ENCODE data around the gene TNS2. TPM values are rescaled to one million over a fixed set of nuclear protein-coding genes. Genes with fewer than 3 reads are reported as not detected.

Gene TNS2
- total and polyA plus RNA-seq, 2 of the 13 experiments (the other 11 are each of a cell fraction or from before 2014, with no cell fraction given): 8.9 to 20.4 TPM

DNA sequence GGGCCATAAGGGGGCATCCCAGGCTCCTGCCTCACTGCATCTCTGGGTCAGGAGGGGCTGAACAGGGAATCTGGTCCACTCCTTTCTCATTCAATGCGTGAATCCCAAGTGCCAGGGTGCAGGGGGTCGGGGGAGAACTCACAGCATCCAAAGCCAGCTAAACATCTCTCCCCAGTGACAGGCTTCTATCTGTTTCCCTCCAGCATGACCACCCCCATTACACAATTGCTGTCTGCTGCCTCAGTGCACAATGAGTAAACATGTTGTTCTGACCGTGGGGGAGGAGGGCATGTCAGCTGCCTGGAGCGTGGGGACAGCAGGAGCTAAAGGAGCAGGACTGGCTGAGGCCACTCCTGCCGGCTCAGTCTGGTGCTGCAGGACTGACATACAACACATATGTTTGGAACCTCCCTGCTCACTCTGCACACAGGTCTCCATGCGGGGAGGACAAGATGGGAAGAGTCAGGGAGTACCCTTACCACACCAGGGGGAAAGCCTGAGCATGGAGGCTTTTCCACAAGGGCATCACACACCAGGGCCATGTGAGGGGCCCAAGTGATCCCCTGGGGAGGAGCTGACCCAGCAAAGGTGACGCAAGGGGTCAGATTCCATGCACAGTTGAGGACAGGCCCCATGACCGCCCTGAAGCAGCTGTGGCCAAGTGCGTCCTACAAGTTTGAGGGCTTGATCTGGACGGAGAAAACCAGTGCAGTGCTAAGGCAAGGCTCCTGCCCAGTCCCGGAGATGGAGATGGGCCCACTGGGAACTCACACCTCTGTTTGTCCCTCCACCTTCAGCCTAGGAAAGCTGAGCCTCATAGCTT lies 1.4 kb downstream of the TNS2 start (continued):
- TF ChIP-seq AKAP8 (CRISPR knock-in tag; IDR thresholded peaks at IDR 0.05): peak; percentile 77; the same call in 1 of the 2 replicates
- peak; percentile 61 for TF ChIP-seq RARA (CRISPR knock-in tag; IDR thresholded peaks at IDR 0.05)
- TF ChIP-seq ZC3H4 (CRISPR knock-in tag; IDR thresholded peaks at IDR 0.05; ENCODE audit: borderline replicate concordance): peak; percentile 28; the same call in 1 of the 2 replicates
- TF ChIP-seq, protein P1, sequence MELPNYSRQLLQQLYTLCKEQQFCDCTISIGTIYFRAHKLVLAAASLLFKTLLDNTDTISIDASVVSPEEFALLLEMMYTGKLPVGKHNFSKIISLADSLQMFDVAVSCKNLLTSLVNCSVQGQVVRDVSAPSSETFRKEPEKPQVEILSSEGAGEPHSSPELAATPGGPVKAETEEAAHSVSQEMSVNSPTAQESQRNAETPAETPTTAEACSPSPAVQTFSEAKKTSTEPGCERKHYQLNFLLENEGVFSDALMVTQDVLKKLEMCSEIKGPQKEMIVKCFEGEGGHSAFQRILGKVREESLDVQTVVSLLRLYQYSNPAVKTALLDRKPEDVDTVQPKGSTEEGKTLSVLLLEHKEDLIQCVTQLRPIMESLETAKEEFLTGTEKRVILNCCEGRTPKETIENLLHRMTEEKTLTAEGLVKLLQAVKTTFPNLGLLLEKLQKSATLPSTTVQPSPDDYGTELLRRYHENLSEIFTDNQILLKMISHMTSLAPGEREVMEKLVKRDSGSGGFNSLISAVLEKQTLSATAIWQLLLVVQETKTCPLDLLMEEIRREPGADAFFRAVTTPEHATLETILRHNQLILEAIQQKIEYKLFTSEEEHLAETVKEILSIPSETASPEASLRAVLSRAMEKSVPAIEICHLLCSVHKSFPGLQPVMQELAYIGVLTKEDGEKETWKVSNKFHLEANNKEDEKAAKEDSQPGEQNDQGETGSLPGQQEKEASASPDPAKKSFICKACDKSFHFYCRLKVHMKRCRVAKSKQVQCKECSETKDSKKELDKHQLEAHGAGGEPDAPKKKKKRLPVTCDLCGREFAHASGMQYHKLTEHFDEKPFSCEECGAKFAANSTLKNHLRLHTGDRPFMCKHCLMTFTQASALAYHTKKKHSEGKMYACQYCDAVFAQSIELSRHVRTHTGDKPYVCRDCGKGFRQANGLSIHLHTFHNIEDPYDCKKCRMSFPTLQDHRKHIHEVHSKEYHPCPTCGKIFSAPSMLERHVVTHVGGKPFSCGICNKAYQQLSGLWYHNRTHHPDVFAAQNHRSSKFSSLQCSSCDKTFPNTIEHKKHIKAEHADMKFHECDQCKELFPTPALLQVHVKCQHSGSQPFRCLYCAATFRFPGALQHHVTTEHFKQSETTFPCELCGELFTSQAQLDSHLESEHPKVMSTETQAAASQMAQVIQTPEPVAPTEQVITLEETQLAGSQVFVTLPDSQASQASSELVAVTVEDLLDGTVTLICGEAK (IDR thresholded peaks at IDR 0.05): no peak
- TF ChIP-seq, protein P1 (CRISPR knock-in tag; IDR thresholded peaks at IDR 0.05): peak; percentile 24; the same call in 1 of the 2 replicates
- TF ChIP-seq, protein P2, sequence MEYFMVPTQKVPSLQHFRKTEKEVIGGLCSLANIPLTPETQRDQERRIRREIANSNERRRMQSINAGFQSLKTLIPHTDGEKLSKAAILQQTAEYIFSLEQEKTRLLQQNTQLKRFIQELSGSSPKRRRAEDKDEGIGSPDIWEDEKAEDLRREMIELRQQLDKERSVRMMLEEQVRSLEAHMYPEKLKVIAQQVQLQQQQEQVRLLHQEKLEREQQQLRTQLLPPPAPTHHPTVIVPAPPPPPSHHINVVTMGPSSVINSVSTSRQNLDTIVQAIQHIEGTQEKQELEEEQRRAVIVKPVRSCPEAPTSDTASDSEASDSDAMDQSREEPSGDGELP (IDR thresholded peaks at IDR 0.05; ENCODE audit: borderline replicate concordance, low read depth): peak; percentile 73; the same call in 1 of the 2 replicates
- 0 out of 2 replicates have a peak, but pooled peaks have one; percentile 33 for TF ChIP-seq RFXAP (CRISPR knock-in tag; IDR thresholded peaks at IDR 0.05; ENCODE audit: borderline replicate concordance)
- TF ChIP-seq SOX5 (CRISPR knock-in tag; IDR thresholded peaks at IDR 0.05; ENCODE audit: borderline replicate concordance): peak; percentile 84
- peak; percentile 7; the same call in 1 of the 2 replicates for TF ChIP-seq ZBTB7A (CRISPR knock-in tag; IDR thresholded peaks at IDR 0.05)
- peak; percentile 43; the same call in 1 of the 2 replicates for TF ChIP-seq DMAP1 (CRISPR knock-in tag; IDR thresholded peaks at IDR 0.05)
- TF ChIP-seq, protein P3, sequence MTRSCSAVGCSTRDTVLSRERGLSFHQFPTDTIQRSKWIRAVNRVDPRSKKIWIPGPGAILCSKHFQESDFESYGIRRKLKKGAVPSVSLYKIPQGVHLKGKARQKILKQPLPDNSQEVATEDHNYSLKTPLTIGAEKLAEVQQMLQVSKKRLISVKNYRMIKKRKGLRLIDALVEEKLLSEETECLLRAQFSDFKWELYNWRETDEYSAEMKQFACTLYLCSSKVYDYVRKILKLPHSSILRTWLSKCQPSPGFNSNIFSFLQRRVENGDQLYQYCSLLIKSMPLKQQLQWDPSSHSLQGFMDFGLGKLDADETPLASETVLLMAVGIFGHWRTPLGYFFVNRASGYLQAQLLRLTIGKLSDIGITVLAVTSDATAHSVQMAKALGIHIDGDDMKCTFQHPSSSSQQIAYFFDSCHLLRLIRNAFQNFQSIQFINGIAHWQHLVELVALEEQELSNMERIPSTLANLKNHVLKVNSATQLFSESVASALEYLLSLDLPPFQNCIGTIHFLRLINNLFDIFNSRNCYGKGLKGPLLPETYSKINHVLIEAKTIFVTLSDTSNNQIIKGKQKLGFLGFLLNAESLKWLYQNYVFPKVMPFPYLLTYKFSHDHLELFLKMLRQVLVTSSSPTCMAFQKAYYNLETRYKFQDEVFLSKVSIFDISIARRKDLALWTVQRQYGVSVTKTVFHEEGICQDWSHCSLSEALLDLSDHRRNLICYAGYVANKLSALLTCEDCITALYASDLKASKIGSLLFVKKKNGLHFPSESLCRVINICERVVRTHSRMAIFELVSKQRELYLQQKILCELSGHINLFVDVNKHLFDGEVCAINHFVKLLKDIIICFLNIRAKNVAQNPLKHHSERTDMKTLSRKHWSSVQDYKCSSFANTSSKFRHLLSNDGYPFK (CRISPR knock-in tag; IDR thresholded peaks at IDR 0.05; ENCODE audit: borderline replicate concordance): peak; percentile 59; the same call in 1 of the 2 replicates
- TF ChIP-seq CEBPB (IDR thresholded peaks at IDR 0.05; ENCODE audit: borderline replicate concordance, low read depth, low read length): peak; percentile 86
- TF ChIP-seq ZBTB3 (CRISPR knock-in tag; IDR thresholded peaks at IDR 0.05; ENCODE audit: borderline replicate concordance, low read depth): no peak
- TF ChIP-seq, protein P4, sequence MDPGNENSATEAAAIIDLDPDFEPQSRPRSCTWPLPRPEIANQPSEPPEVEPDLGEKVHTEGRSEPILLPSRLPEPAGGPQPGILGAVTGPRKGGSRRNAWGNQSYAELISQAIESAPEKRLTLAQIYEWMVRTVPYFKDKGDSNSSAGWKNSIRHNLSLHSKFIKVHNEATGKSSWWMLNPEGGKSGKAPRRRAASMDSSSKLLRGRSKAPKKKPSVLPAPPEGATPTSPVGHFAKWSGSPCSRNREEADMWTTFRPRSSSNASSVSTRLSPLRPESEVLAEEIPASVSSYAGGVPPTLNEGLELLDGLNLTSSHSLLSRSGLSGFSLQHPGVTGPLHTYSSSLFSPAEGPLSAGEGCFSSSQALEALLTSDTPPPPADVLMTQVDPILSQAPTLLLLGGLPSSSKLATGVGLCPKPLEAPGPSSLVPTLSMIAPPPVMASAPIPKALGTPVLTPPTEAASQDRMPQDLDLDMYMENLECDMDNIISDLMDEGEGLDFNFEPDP (CRISPR knock-in tag; conservative IDR thresholded peaks at IDR 0.05): 0 out of 2 replicates have a peak, but pooled peaks have one; percentile 41

All from HepG2 (cell line).